Loucy (cell line): Measurements from ENCODE around the gene APH1B.

Experiments used
- H2AFZ ChIP-seq: fragments of 200-600 bp; sonication (generic); 2 replicates; pipeline ENCODE4 v1.6.0; 2016; ENCODE audit warnings: antibody characterized with exemption, mild to moderate bottlenecking, low read length, moderate library complexity
- H3F3A ChIP-seq: fragments of 200-600 bp; 2 replicates; pipeline ENCODE4 v1.6.0; 2016; ENCODE audit warnings: antibody characterized with exemption, low read depth, mild to moderate bottlenecking
- H3K27me3 ChIP-seq: fragments of 200-600 bp; sonication (generic); 2 replicates; pipeline ENCODE4 v1.6.1; 2014; ENCODE audit warnings: low read length, mild to moderate bottlenecking; ENCODE audit not compliant: insufficient read depth, poor library complexity, severe bottlenecking
- H3K36me3 ChIP-seq: fragments of 200-600 bp; sonication (generic); 2 replicates; pipeline ENCODE4 v1.6.1; 2016; ENCODE audit warnings: low read length; ENCODE audit not compliant: insufficient read depth
- H3K4me1 ChIP-seq: fragments of 200-600 bp; sonication (generic); 2 replicates; pipeline ENCODE4 v1.5.1; 2014; ENCODE audit warnings: low read length, mild to moderate bottlenecking; ENCODE audit not compliant: insufficient read depth, poor library complexity, severe bottlenecking
- H3K4me2 ChIP-seq: fragments of 200-600 bp; sonication (generic); 2 replicates; pipeline ENCODE4 v1.6.0; 2014; ENCODE audit warnings: antibody characterized with exemption, low read length, low read depth, mild to moderate bottlenecking; ENCODE audit not compliant: poor library complexity, severe bottlenecking
- H3K4me3 ChIP-seq: fragments of 200-600 bp; sonication (generic); 2 replicates; pipeline ENCODE4 v1.5.1; 2014; ENCODE audit warnings: low read length, mild to moderate bottlenecking, mixed read lengths; ENCODE audit not compliant: poor library complexity, severe bottlenecking
- H3K79me2 ChIP-seq: fragments of 200-600 bp; sonication (generic); 2 replicates; pipeline ENCODE4 v1.6.1; 2014; ENCODE audit warnings: low read length; ENCODE audit not compliant: insufficient read depth
- H3K9ac ChIP-seq: fragments of 200-600 bp; sonication (generic); 2 replicates; pipeline ENCODE4 v1.6.0; 2014; ENCODE audit warnings: mild to moderate bottlenecking, low read depth, low read length, moderate library complexity; ENCODE audit not compliant: poor library complexity, severe bottlenecking
- H3K9me2 ChIP-seq: fragments of 200-600 bp; sonication (generic); replicated peaks from 2 replicates; pipeline ENCODE4 v1.6.1; 2016; ENCODE audit warnings: low read depth, low read length, mixed read lengths
- H3K9me3 ChIP-seq: fragments of 200-600 bp; sonication (generic); 2 replicates; pipeline ENCODE4 v1.6.1; 2014; ENCODE audit warnings: mild to moderate bottlenecking, antibody characterized with exemption, low read length, low read depth; ENCODE audit not compliant: insufficient read depth
- H4K20me1 ChIP-seq: fragments of 200-600 bp; sonication (generic); 2 replicates; pipeline ENCODE4 v1.6.0; 2014; ENCODE audit warnings: antibody characterized with exemption, low read length, mild to moderate bottlenecking; ENCODE audit not compliant: insufficient read depth, poor library complexity, severe bottlenecking
- EZH2phosphoT487 ChIP-seq: fragments of 200-600 bp; IDR thresholded peaks from 2 replicates; pipeline ENCODE4 v1.6.1; 2018; ENCODE audit warnings: antibody characterized with exemption, mild to moderate bottlenecking, moderate library complexity, borderline replicate concordance
- TF ChIP-seq, protein P1 (sequence below): fragments of 200-600 bp; sonication (generic); conservative IDR thresholded peaks from 2 replicates; pipeline ENCODE4 v1.5.1; 2014; ENCODE audit warnings: mild to moderate bottlenecking, antibody characterized with exemption, low read length

APH1B gene

DNA sequence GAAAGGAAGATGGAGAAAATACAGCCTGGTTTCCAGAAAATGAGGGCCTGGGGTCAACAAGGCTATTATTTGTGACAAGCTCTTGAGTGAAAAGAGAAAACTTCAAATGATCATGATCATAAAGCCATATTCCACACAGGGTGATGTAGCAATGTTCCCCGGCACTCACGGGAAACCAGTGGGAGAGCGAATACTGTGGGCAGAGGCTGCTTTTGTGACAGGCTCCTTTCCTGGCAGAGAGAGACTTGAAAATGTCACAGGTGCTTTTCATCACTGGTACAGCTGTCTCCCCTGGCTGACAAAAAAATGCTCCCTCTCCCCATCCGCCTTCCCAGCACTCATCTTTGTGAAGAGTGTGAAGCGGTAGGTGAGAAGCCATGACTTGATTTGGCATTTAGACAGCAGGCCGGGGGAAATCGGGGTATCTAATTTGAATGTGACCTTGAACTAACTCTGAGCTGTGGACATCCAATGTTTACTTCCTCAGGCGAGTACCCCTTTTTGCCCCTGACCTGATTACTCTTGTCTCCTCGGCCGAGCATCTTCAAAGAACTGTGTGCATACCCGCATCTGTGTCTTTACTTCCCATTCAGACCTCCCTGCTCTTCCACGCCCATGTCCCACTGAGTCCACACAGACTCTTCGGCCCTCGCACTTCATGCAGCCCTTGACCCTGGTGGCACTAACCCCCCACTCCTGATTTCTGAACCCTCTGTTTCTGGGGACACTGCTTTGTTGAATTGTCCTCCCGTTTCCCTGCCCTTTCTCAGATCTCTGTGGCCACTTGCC lies 81.0 kb downstream of the APH1B start:
- no peak overlapping the region for H2AFZ ChIP-seq
- H3K27me3 ChIP-seq: no peaks in the 10 kb centered on the region
- H3K36me3 ChIP-seq: no peaks in the 10 kb centered on the region
- no peak overlapping the region for H3K9ac ChIP-seq
- H3K4me2 ChIP-seq: no peak overlapping the region
- TF ChIP-seq EZH2phosphoT487: no peak
- TF ChIP-seq, protein P1, sequence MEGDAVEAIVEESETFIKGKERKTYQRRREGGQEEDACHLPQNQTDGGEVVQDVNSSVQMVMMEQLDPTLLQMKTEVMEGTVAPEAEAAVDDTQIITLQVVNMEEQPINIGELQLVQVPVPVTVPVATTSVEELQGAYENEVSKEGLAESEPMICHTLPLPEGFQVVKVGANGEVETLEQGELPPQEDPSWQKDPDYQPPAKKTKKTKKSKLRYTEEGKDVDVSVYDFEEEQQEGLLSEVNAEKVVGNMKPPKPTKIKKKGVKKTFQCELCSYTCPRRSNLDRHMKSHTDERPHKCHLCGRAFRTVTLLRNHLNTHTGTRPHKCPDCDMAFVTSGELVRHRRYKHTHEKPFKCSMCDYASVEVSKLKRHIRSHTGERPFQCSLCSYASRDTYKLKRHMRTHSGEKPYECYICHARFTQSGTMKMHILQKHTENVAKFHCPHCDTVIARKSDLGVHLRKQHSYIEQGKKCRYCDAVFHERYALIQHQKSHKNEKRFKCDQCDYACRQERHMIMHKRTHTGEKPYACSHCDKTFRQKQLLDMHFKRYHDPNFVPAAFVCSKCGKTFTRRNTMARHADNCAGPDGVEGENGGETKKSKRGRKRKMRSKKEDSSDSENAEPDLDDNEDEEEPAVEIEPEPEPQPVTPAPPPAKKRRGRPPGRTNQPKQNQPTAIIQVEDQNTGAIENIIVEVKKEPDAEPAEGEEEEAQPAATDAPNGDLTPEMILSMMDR: no peak
- H3K9me2 ChIP-seq: no peaks in the 10 kb centered on the region
- no peaks in the 10 kb centered on the region for H3K9me3 ChIP-seq
- no peaks in the 10 kb centered on the region for H3K4me1 ChIP-seq
- H4K20me1 ChIP-seq: no peaks in the 10 kb centered on the region
- no peaks in the 10 kb centered on the region for H3K79me2 ChIP-seq
- no peaks in the 10 kb centered on the region for H3F3A ChIP-seq
- no peak overlapping the region for H3K4me3 ChIP-seq
